ENCODE measurements around the gene TIMM22.

The TIMM22 gene

GRCh38 chr17:954431-955164 is 42.3 kb upstream of the TIMM22 start:
- in situ Hi-C loops (cut with HindIII; ENCODE audit: low sequenced_read_pairs) = no loop called here
- TF ChIP-seq CTCF (IDR thresholded peaks at IDR 0.05; ENCODE audit: low read depth, low read length, missing control alignments) = no peak
- H3K4me3 ChIP-seq (ENCODE audit: low read depth, low read length) = no peak overlapping the region
- peak; percentile 88 for DNase-seq (ENCODE audit: low read depth)

- in situ Hi-C loops (cut with HindIII; ENCODE audit: low sequenced_read_pairs) = no loop called here
- no peak for DNase-seq (ENCODE audit: low read depth)
- H3K4me3 ChIP-seq (ENCODE audit: low read depth, low read length) = no peak overlapping the region
- TF ChIP-seq CTCF (IDR thresholded peaks at IDR 0.05; ENCODE audit: low read depth, low read length, missing control alignments) = no peak
Observed at GRCh38 chr17:956905-957304, 40.0 kb upstream of the TIMM22 start.

- in situ Hi-C loops (cut with HindIII; ENCODE audit: low sequenced_read_pairs) = no loop called here
- H3K4me3 ChIP-seq (ENCODE audit: low read depth, low read length) = no peak overlapping the region
- no peak for DNase-seq (ENCODE audit: low read depth)
Observed at GRCh38 chr17:957856-958421, 39.0 kb upstream of the TIMM22 start.

GRCh38 chr17:958712-959451 is 38.0 kb upstream of the TIMM22 start:
- no peak overlapping the region for H3K4me3 ChIP-seq (ENCODE audit: low read depth, low read length)
- in situ Hi-C loops (cut with HindIII; ENCODE audit: low sequenced_read_pairs) = no loop called here
- DNase-seq (ENCODE audit: low read depth) = no peak
- TF ChIP-seq CTCF (IDR thresholded peaks at IDR 0.05; ENCODE audit: low read depth, low read length, missing control alignments) = no peak

More at GRCh38 chr17:957856-958421, 39.0 kb upstream of the TIMM22 start:
- TF ChIP-seq CTCF (IDR thresholded peaks at IDR 0.05; ENCODE audit: low read depth, low read length, missing control alignments) = no peak

- no peak for TF ChIP-seq CTCF (IDR thresholded peaks at IDR 0.05; ENCODE audit: low read depth, low read length, missing control alignments)
- no peak for DNase-seq (ENCODE audit: low read depth)
- H3K4me3 ChIP-seq (ENCODE audit: low read depth, low read length) = no peak overlapping the region
- in situ Hi-C loops (cut with HindIII; ENCODE audit: low sequenced_read_pairs) = no loop called here
Observed at GRCh38 chr17:962166-962565, 34.8 kb upstream of the TIMM22 start.

GRCh38 chr17:962670-963069 is 34.3 kb upstream of the TIMM22 start:
- no peak for TF ChIP-seq CTCF (IDR thresholded peaks at IDR 0.05; ENCODE audit: low read depth, low read length, missing control alignments)
- no peak overlapping the region for H3K4me3 ChIP-seq (ENCODE audit: low read depth, low read length)
- no peak for DNase-seq (ENCODE audit: low read depth)
- in situ Hi-C loops (cut with HindIII; ENCODE audit: low sequenced_read_pairs) = no loop called here

All from astrocyte of the cerebellum (primary cell).